CD4-positive, alpha-beta T cell treated with Interleukin-4 for 1 hour (primary cell): Measurements from ENCODE around the gene PRAMEF13.
"Not testable (repeated sequence)": the region's sequence is repeated elsewhere in the genome, so short reads cannot be mapped to it uniquely, and the experiment has no call there.

Source experiments
- DNase-seq, 2 donors: peaks; one replicate each; pipeline ENCODE4 v3.0.0-alpha.2; 2020 to 2022

Gene PRAMEF13

GRCh38 chr1:13201309-13201708, at the start of gene PRAMEF13:
TSS of gene PRAMEF13 (minus strand) at chr1:13201409. CDS start at chr1:13199589, 1,820 bp downstream.
- DNase-seq: not testable (repeated sequence)

- not testable (repeated sequence) for DNase-seq
Observed at GRCh38 chr1:13247122-13247521, 45.9 kb upstream of the PRAMEF13 start.

GRCh38 chr1:13246554-13246871, 45.3 kb upstream of the PRAMEF13 start:
- DNase-seq: not testable (repeated sequence)

- not testable (repeated sequence) for DNase-seq
Observed at GRCh38 chr1:13245841-13246553, 44.8 kb upstream of the PRAMEF13 start.

- DNase-seq: not testable (repeated sequence)
Observed at GRCh38 chr1:13243536-13244263, 42.5 kb upstream of the PRAMEF13 start.

- DNase-seq: not testable (repeated sequence)
Observed at GRCh38 chr1:13239633-13240032, 38.4 kb upstream of the PRAMEF13 start.

GRCh38 chr1:13237572-13237971, 36.4 kb upstream of the PRAMEF13 start:
- DNase-seq: not testable (repeated sequence)

GRCh38 chr1:13234057-13234456, 32.8 kb upstream of the PRAMEF13 start:
- not testable (repeated sequence) for DNase-seq

- not testable (repeated sequence) for DNase-seq
Observed at GRCh38 chr1:13232056-13232455, 30.8 kb upstream of the PRAMEF13 start.

GRCh38 chr1:13231061-13231750, 30.0 kb upstream of the PRAMEF13 start:
- not testable (repeated sequence) for DNase-seq

GRCh38 chr1:13230601-13231000, 29.4 kb upstream of the PRAMEF13 start:
- not testable (repeated sequence) for DNase-seq

GRCh38 chr1:13230096-13230495, 28.9 kb upstream of the PRAMEF13 start:
- DNase-seq: not testable (repeated sequence)

- DNase-seq: peak in 1 of 2 donors; percentile 22
Observed at GRCh38 chr1:13228343-13228781, 27.2 kb upstream of the PRAMEF13 start.

- DNase-seq: not testable (repeated sequence)
Observed at GRCh38 chr1:13227271-13228055, 26.3 kb upstream of the PRAMEF13 start.

GRCh38 chr1:13225675-13226204, 24.5 kb upstream of the PRAMEF13 start, which contains the start of gene PRAMEF18:
TSS of gene PRAMEF18 (minus strand) at chr1:13226154. CDS start at chr1:13226106, 48 bp downstream.
- DNase-seq: not testable (repeated sequence)

GRCh38 chr1:13224480-13225060, 23.4 kb upstream of the PRAMEF13 start:
- DNase-seq: no peak

GRCh38 chr1:13222788-13223187, 21.6 kb upstream of the PRAMEF13 start:
- not testable (repeated sequence) for DNase-seq

- not testable (repeated sequence) for DNase-seq
Observed at GRCh38 chr1:13219203-13219602, 18.0 kb upstream of the PRAMEF13 start.

GRCh38 chr1:13216619-13217018, 15.4 kb upstream of the PRAMEF13 start:
- not testable (repeated sequence) for DNase-seq

- not testable (repeated sequence) for DNase-seq
Observed at GRCh38 chr1:13208712-13209111, 7.5 kb upstream of the PRAMEF13 start.

- DNase-seq: not testable (repeated sequence)
Observed at GRCh38 chr1:13171548-13171947, 29.7 kb downstream of the PRAMEF13 start, which contains the start of gene PRAMEF9. TSS of gene PRAMEF9 (plus strand) at chr1:13171848. CDS start at chr1:13175281, 3,433 bp downstream.

- DNase-seq: not testable (repeated sequence)
Observed at GRCh38 chr1:13165531-13165930, 35.7 kb downstream of the PRAMEF13 start, which contains the start of gene HNRNPCL4. TSS of gene HNRNPCL4 (minus strand) at chr1:13165631. CDS start at chr1:13165467, 164 bp downstream.
